HL-60 (cell line): Measurements from ENCODE around the gene GSK3B.

Experiments used
- CTCF ChIP-seq: IDR thresholded peaks from one replicate; pipeline ENCODE4 v1.5.1; 2011; ENCODE audit warnings: low read length, control low read depth, inconsistent platforms; ENCODE audit not compliant: insufficient read depth
- GABPA ChIP-seq: IDR thresholded peaks from 2 replicates; pipeline ENCODE4 v1.6.1; 2012; ENCODE audit warnings: low read depth
- REST ChIP-seq: IDR thresholded peaks from 2 replicates; pipeline ENCODE4 v1.6.1; 2012; ENCODE audit warnings: low read depth; ENCODE audit not compliant: insufficient replicate concordance

GRCh38 chr3:120088622-120089021, 5.6 kb downstream of the GSK3B start:
- TF ChIP-seq CTCF (no peak), REST (no peak), GABPA (no peak)
